NB4 (cell line): Measurements from ENCODE around the gene ECM1.

Experiments
- DNase-seq: peaks from one replicate; pipeline ENCODE4 v3.0.0; 2010; ENCODE audit warnings: low read depth
- H3K4me3 ChIP-seq: one replicate; pipeline ENCODE4 v1.5.1; 2011; ENCODE audit warnings: mild to moderate bottlenecking, low read depth, low read length, moderate library complexity
- CTCF ChIP-seq: IDR thresholded peaks from one replicate; pipeline ENCODE4 v1.5.1; 2012; ENCODE audit warnings: low read depth, low read length
- MAX ChIP-seq: IDR thresholded peaks from 2 replicates; pipeline ENCODE4 v1.6.1; 2011; ENCODE audit warnings: low read depth, low read length
- MYC ChIP-seq: IDR thresholded peaks from 2 replicates; pipeline ENCODE4 v1.6.1; 2011; ENCODE audit warnings: low read depth, low read length
- POLR2A ChIP-seq: IDR thresholded peaks from 2 replicates; pipeline ENCODE4 v1.6.1; 2011; ENCODE audit warnings: mild to moderate bottlenecking; ENCODE audit not compliant: insufficient read length; ENCODE audit errors: extremely low read depth

The ECM1 gene

GRCh38 chr1:150479927-150480352, 28.0 kb upstream of the ECM1 start:
- TF ChIP-seq MYC (no peak), CTCF (no peak), POLR2A (no peak), MAX (no peak)
- no peak overlapping the region for H3K4me3 ChIP-seq
- peak; percentile 17 for DNase-seq

GRCh38 chr1:150484431-150484830, 23.5 kb upstream of the ECM1 start:
- no peak for TF ChIP-seq CTCF
- no peak for TF ChIP-seq MAX
- no peak for TF ChIP-seq POLR2A
- TF ChIP-seq MYC: no peak
- H3K4me3 ChIP-seq: no peak overlapping the region
- no peak for DNase-seq

GRCh38 chr1:150484861-150485260, 23.0 kb upstream of the ECM1 start:
- TF ChIP-seq CTCF: no peak
- TF ChIP-seq MAX: no peak
- no peak for TF ChIP-seq MYC
- TF ChIP-seq POLR2A: no peak
- no peak overlapping the region for H3K4me3 ChIP-seq
- DNase-seq: peak; percentile 40

- TF ChIP-seq CTCF (no peak), POLR2A (peak; percentile 91), MYC (peak; percentile 94), MAX (peak; percentile 85)
- peak within 1 kb of the TSS; percentile 99 for H3K4me3 ChIP-seq
- peak; percentile 99 for DNase-seq
Observed at GRCh38 chr1:150486966-150487762, 20.7 kb upstream of the ECM1 start, which contains the start of gene TARS2. Gene TARS2 (plus strand): TSS chr1:150487419. CDS start chr1:150487451, 32 bp downstream.

GRCh38 chr1:150487763-150488115, 20.2 kb upstream of the ECM1 start:
- no peak for DNase-seq
- peak overlapping the region; percentile 99 for H3K4me3 ChIP-seq
- no peak for TF ChIP-seq POLR2A
- no peak for TF ChIP-seq CTCF
- no peak for TF ChIP-seq MYC
- no peak for TF ChIP-seq MAX
